Measurements from ENCODE around the gene GOSR1. TPM values are rescaled to one million over a fixed set of nuclear protein-coding genes. Genes with fewer than 3 reads are reported as not detected.

The GOSR1 gene
- total and polyA plus RNA-seq, 2 donors (not counting 1 experiment from before 2014, with no cell fraction given) = 19.1 to 66.6 TPM

DNA sequence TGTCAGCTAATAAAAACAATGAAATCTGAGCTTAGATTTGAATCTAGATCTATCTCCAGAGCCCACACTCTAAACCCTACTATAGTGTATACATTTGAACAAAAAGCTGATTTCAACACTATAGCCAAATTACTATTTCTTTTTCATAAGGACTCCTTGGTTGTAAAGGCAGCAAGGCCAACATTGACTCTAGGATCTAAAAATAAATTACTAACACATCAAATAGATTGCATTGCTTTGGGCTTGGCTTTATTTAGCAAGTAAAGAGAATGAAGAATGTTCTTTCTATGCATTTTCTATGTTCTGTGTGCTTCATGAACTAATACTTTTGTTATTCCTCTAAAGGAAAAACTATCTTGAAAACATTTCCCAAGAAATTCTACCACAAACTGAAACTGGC, 5.3 kb downstream of the GOSR1 start:
- ChIA-PET POLR2A (interaction anchor here (0.6 kb wide), 1 partner anchor 1366 kb away, joined by 4 read pairs; no protein-coding TSS in a partner anchor), CTCF (interaction anchor here (1.0 kb wide), 1 partner anchor 10 kb away, joined by 4 read pairs; no protein-coding TSS in a partner anchor)
- no peak overlapping the region for H3K9ac ChIP-seq (ENCODE audit: low read length)
- no peak overlapping the region for H3K4me3 ChIP-seq (ENCODE audit: control extremely low read depth in 1 of 5, extremely low read depth in 1 of 5, insufficient read depth in 1 of 5, low read depth in 2 of 5, low read length in 4 of 5)
- Mint-ChIP-seq H3K4me3 (no peak overlapping the region), H3K27me3 (no peaks in the 10 kb centered on the region), H3K9me3 (ENCODE audit: insufficient read depth) (no peaks in the 10 kb centered on the region), H3K27ac (no peak overlapping the region), H3K4me1 (peaks cover 18% of the 10 kb centered on the region)
- H3K4me1 ChIP-seq (ENCODE audit: control insufficient read depth in 2 of 2, insufficient read depth in 2 of 2, low read length in 2 of 2) = peaks cover 12 to 16% of the 10 kb centered on the region in 2 donors
- H3K79me2 ChIP-seq (ENCODE audit: control insufficient read depth, insufficient read depth, low read length) = peaks cover 45% of the 10 kb centered on the region
- intact Hi-C loops (cut with micrococcal nuclease) = no loop called here
- H2AFZ ChIP-seq (ENCODE audit: insufficient read depth, low read depth, low read length, poor library complexity, severe bottlenecking) = no peak overlapping the region
- peaks cover 14% of the 10 kb centered on the region for H4K20me1 ChIP-seq (ENCODE audit: control insufficient read depth, insufficient read depth, low read length, poor library complexity, severe bottlenecking)
- H3K4me2 ChIP-seq (replicated peaks; ENCODE audit: low read depth, low read length, poor library complexity, severe bottlenecking) = no peak overlapping the region
- ATAC-seq (ENCODE audit: low read depth) (no peak), DNase-seq (no peak)
- TF ChIP-seq EZH2 (IDR thresholded peaks at IDR 0.05; ENCODE audit: borderline replicate concordance, insufficient read depth, low read depth, low read length, poor library complexity, severe bottlenecking) (no peak), CTCF (IDR thresholded peaks at IDR 0.05) (no peak)
- no peak overlapping the region for H3K27ac ChIP-seq (ENCODE audit: low read length in 2 of 2)
- no peaks in the 10 kb centered on the region for H3K27me3 ChIP-seq (replicated peaks in 1 of 4; ENCODE audit: control extremely low read depth in 1 of 4, control insufficient read depth in 3 of 4, insufficient read depth in 4 of 4, low read length in 3 of 4)
- H3K36me3 ChIP-seq (replicated peaks in 1 of 2; ENCODE audit: control extremely low read depth in 1 of 2, control insufficient read depth in 1 of 2, extremely low read depth in 1 of 2, insufficient read depth in 2 of 2, low read length in 1 of 2) = peaks cover 2 to 71% of the 10 kb centered on the region in 2 experiments
- H3K9me3 ChIP-seq (ENCODE audit: control extremely low read depth in 1 of 3, control insufficient read depth in 2 of 3, insufficient read depth in 1 of 3, low read length in 2 of 3) = no peaks in the 10 kb centered on the region

DNA sequence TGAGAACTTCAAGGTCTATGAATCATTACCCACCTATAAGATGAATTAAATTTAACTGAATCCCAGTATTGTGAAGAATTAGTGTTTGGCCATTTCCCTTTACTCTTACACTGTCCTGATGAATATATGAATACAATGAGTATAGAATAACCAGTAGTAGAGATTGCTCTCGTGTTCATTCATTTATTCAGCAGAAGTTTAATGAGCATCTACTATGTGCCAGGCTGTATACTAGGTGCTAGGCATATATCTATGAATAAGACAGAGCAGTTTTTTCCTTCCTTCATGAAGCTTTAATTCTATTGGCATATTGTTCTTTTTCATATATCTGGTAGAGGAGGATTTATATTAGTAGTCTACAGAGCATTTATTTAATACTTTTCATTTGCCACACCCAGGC, 6.0 kb downstream of the GOSR1 start:
- DNase-seq = no peak
- Histone ChIP-seq H3K4me1 (ENCODE audit: control insufficient read depth in 2 of 2, insufficient read depth in 2 of 2, low read length in 2 of 2) (peaks cover 9 to 10% of the 10 kb centered on the region in 2 donors), H3K36me3 (replicated peaks in 1 of 2; ENCODE audit: control extremely low read depth in 1 of 2, control insufficient read depth in 1 of 2, extremely low read depth in 1 of 2, insufficient read depth in 2 of 2, low read length in 1 of 2) (peaks cover 2 to 71% of the 10 kb centered on the region in 2 experiments), H3K79me2 (ENCODE audit: control insufficient read depth, insufficient read depth, low read length) (peaks cover 39% of the 10 kb centered on the region), H3K9me3 (ENCODE audit: control extremely low read depth in 1 of 3, control insufficient read depth in 2 of 3, insufficient read depth in 1 of 3, low read length in 2 of 3) (no peaks in the 10 kb centered on the region), H4K20me1 (ENCODE audit: control insufficient read depth, insufficient read depth, low read length, poor library complexity, severe bottlenecking) (peaks cover 14% of the 10 kb centered on the region), H2AFZ (ENCODE audit: insufficient read depth, low read depth, low read length, poor library complexity, severe bottlenecking) (no peak overlapping the region), H3K4me2 (replicated peaks; ENCODE audit: low read depth, low read length, poor library complexity, severe bottlenecking) (no peak overlapping the region), H3K9ac (ENCODE audit: low read length) (no peak overlapping the region), H3K27ac (ENCODE audit: low read length in 2 of 2) (no peak overlapping the region), H3K4me3 (ENCODE audit: control extremely low read depth in 1 of 5, extremely low read depth in 1 of 5, insufficient read depth in 1 of 5, low read depth in 2 of 5, low read length in 4 of 5) (no peak overlapping the region), H3K27me3 (replicated peaks in 1 of 4; ENCODE audit: control extremely low read depth in 1 of 4, control insufficient read depth in 3 of 4, insufficient read depth in 4 of 4, low read length in 3 of 4) (no peaks in the 10 kb centered on the region)
- Mint-ChIP-seq H3K27ac (no peak overlapping the region), H3K27me3 (no peaks in the 10 kb centered on the region), H3K4me3 (no peak overlapping the region), H3K9me3 (ENCODE audit: insufficient read depth) (no peaks in the 10 kb centered on the region), H3K4me1 (peaks cover 12% of the 10 kb centered on the region)
- intact Hi-C loops (cut with micrococcal nuclease) = no loop called here
- no peak for ATAC-seq (ENCODE audit: low read depth)
- no CpG with 5 or more reads among the region's 1 CpG for WGBS (ENCODE audit: insufficient coverage)
- POLR2A ChIA-PET = interaction anchor here (0.6 kb wide), 1 partner anchor 1367 kb away, joined by 4 read pairs; no protein-coding TSS in a partner anchor
- CTCF ChIA-PET = interaction anchor here (1.0 kb wide), 1 partner anchor 9 kb away, joined by 4 read pairs; no protein-coding TSS in a partner anchor
- no peak for TF ChIP-seq CTCF (IDR thresholded peaks at IDR 0.05)
- no peak for TF ChIP-seq EZH2 (IDR thresholded peaks at IDR 0.05; ENCODE audit: borderline replicate concordance, insufficient read depth, low read depth, low read length, poor library complexity, severe bottlenecking)
